Measurements from ENCODE around the gene COL20A1.

Gene COL20A1

GRCh38 chr20:63317061-63317460 is 24.1 kb downstream of the COL20A1 start:
- no peak for TF ChIP-seq CTCF (conservative IDR thresholded peaks at IDR 0.05; ENCODE audit: control insufficient read depth, insufficient read depth, low read depth, low read length)
- H3K4me3 ChIP-seq (ENCODE audit: control insufficient read depth, low read depth, low read length), result no peak overlapping the region
- no peak for DNase-seq (ENCODE audit: low read depth)

GRCh38 chr20:63317601-63318291 is 24.8 kb downstream of the COL20A1 start:
- TF ChIP-seq CTCF (conservative IDR thresholded peaks at IDR 0.05; ENCODE audit: control insufficient read depth, insufficient read depth, low read depth, low read length), result no peak
- no peak for DNase-seq (ENCODE audit: low read depth)
- H3K4me3 ChIP-seq (ENCODE audit: control insufficient read depth, low read depth, low read length), result no peak overlapping the region

- no peak for TF ChIP-seq CTCF (conservative IDR thresholded peaks at IDR 0.05; ENCODE audit: control insufficient read depth, insufficient read depth, low read depth, low read length)
- H3K4me3 ChIP-seq (ENCODE audit: control insufficient read depth, low read depth, low read length), result no peak overlapping the region
- no peak for DNase-seq (ENCODE audit: low read depth)
These were observed 25.6 kb downstream of the COL20A1 start for GRCh38 chr20:63318391-63319163.

- TF ChIP-seq CTCF (conservative IDR thresholded peaks at IDR 0.05; ENCODE audit: control insufficient read depth, insufficient read depth, low read depth, low read length), result no peak
- no peak overlapping the region for H3K4me3 ChIP-seq (ENCODE audit: control insufficient read depth, low read depth, low read length)
- DNase-seq (ENCODE audit: low read depth), result no peak
These were observed 26.4 kb downstream of the COL20A1 start for GRCh38 chr20:63319164-63320040.

- TF ChIP-seq CTCF (conservative IDR thresholded peaks at IDR 0.05; ENCODE audit: control insufficient read depth, insufficient read depth, low read depth, low read length), result no peak
- no peak for DNase-seq (ENCODE audit: low read depth)
- no peak overlapping the region for H3K4me3 ChIP-seq (ENCODE audit: control insufficient read depth, low read depth, low read length)
These were observed 27.1 kb downstream of the COL20A1 start for GRCh38 chr20:63320041-63320511.

GRCh38 chr20:63320616-63321147 is 27.7 kb downstream of the COL20A1 start:
- no peak for TF ChIP-seq CTCF (conservative IDR thresholded peaks at IDR 0.05; ENCODE audit: control insufficient read depth, insufficient read depth, low read depth, low read length)
- no peak for DNase-seq (ENCODE audit: low read depth)

More at GRCh38 chr20:63320616-63321147, 27.7 kb downstream of the COL20A1 start:
- H3K4me3 ChIP-seq (ENCODE audit: control insufficient read depth, low read depth, low read length), result no peak overlapping the region
